Left ventricle myocardium superior (tissue), 1 donor: ENCODE measurements around the gene METTL2B. TPM values are rescaled to one million over a fixed set of nuclear protein-coding genes. Genes with fewer than 3 reads are reported as not detected.
"Not testable (repeated sequence)": the region's sequence is repeated elsewhere in the genome, so short reads cannot be mapped to it uniquely, and the experiment has no call there.

Experiments used
- ATAC-seq: fragments of 200-7000 bp; cut with Tn5 transposase; one replicate; pipeline ENCODE4 v1.9.1; 2020; ENCODE audit warnings: mild to moderate bottlenecking, moderate library complexity
- DNase-seq: peaks from one replicate; pipeline ENCODE4 v3.0.0-alpha.2; 2020
- intact Hi-C: fragments of 100-400 bp; cut with micrococcal nuclease; formaldehyde crosslinking; loops from one replicate; pipeline ENCODE4 v1.11.0; 2022
- total RNA-seq: library from RNA; stranded (reverse); fragmentation: NEBNext Ultra II Directional; extraction: Animal tissue kit (Norgen Biotek cat#: 25700); gene quantifications from one replicate; pipeline ENCODE4 v1.2.1, GENCODE V29; 2021
- donor health status: DM: no; HTN: yes; CAD: no; lungs with severe emphysema.

Gene METTL2B
- total RNA-seq, 1 donor from 2014 or later, result 19.4 TPM

- intact Hi-C loops, ATAC-seq, DNase-seq: not testable (repeated sequence)
Observed at GRCh38 chr7:128511692-128512091, 35.1 kb downstream of the METTL2B start.

- ATAC-seq, intact Hi-C loops, DNase-seq: not testable (repeated sequence)
Observed at GRCh38 chr7:128515232-128515631, 38.7 kb downstream of the METTL2B start.

- ATAC-seq, intact Hi-C loops, DNase-seq: not testable (repeated sequence)
Observed at GRCh38 chr7:128517023-128517422, 40.5 kb downstream of the METTL2B start.

- ATAC-seq (peak; percentile 84), DNase-seq (peak; percentile 84)
- intact Hi-C loops, result not testable (repeated sequence)
Observed at GRCh38 chr7:128523226-128523931, 46.8 kb downstream of the METTL2B start.

- DNase-seq, intact Hi-C loops, ATAC-seq: not testable (repeated sequence)
Observed at GRCh38 chr7:128523932-128524524, 47.5 kb downstream of the METTL2B start.

GRCh38 chr7:128525584-128525983 is 49.0 kb downstream of the METTL2B start:
- DNase-seq, intact Hi-C loops: not testable (repeated sequence)

GRCh38 chr7:128526062-128526466 is 49.5 kb downstream of the METTL2B start:
- DNase-seq, ATAC-seq, intact Hi-C loops: not testable (repeated sequence)

More at GRCh38 chr7:128525584-128525983, 49.0 kb downstream of the METTL2B start:
- ATAC-seq, result peak; percentile 8

GRCh38 chr7:128529191-128529590 is 52.6 kb downstream of the METTL2B start:
- intact Hi-C loops, DNase-seq, ATAC-seq: not testable (repeated sequence)

- DNase-seq, intact Hi-C loops: not testable (repeated sequence)
- ATAC-seq, result peak; percentile 25
Observed at GRCh38 chr7:128530121-128530854, 53.7 kb downstream of the METTL2B start.

- no peak for ATAC-seq
- intact Hi-C loops, result no loop called here
Observed at GRCh38 chr7:128530855-128531104, 54.2 kb downstream of the METTL2B start.

GRCh38 chr7:128531105-128531954 is 54.8 kb downstream of the METTL2B start:
- ATAC-seq (peak; percentile 94), DNase-seq (peak; percentile 94)
- intact Hi-C loops, result not testable (repeated sequence)

More at GRCh38 chr7:128530855-128531104, 54.2 kb downstream of the METTL2B start:
- no peak for DNase-seq

- peak; percentile 58 for DNase-seq
- intact Hi-C loops, result not testable (repeated sequence)
- ATAC-seq, result peak; percentile 13
Observed at GRCh38 chr7:128531955-128532478, 55.5 kb downstream of the METTL2B start.

- intact Hi-C loops, DNase-seq, ATAC-seq: not testable (repeated sequence)
Observed at GRCh38 chr7:128532956-128533355, 56.4 kb downstream of the METTL2B start.

- DNase-seq, intact Hi-C loops: not testable (repeated sequence)
- peak; percentile 56 for ATAC-seq
Observed at GRCh38 chr7:128537410-128537809, 60.9 kb downstream of the METTL2B start.

- ATAC-seq, DNase-seq, intact Hi-C loops: not testable (repeated sequence)
Observed at GRCh38 chr7:128542530-128542929, 66.0 kb downstream of the METTL2B start.

GRCh38 chr7:128543300-128543699 is 66.8 kb downstream of the METTL2B start:
- DNase-seq, ATAC-seq, intact Hi-C loops: not testable (repeated sequence)

- ATAC-seq, intact Hi-C loops, DNase-seq: not testable (repeated sequence)
Observed at GRCh38 chr7:128546319-128546851, 69.8 kb downstream of the METTL2B start.

GRCh38 chr7:128550920-128551319 is 74.4 kb downstream of the METTL2B start:
- intact Hi-C loops, result no loop called here
- no peak for ATAC-seq
- no peak for DNase-seq
